ENCODE data around the gene CDKL1.

CDKL1 gene

DNA sequence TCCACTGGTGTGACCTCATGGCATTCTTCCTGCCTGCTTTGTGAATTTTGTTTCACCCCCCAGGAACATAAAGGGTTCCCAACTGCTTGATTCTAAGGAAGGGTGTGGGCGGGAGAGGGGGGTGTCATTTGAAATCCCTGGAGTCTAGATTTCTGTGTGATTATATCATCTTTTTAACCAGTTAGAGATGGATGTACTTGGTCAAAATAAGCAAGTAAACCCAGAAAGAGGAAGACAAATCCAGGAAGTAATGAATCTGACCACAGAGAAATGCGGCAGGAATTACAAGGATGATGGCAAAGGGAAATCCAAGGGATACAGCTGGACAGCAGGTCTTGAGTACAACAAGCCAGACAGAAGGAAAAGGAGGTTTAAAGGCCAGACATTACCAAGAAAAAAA, 45.7 kb downstream of the CDKL1 start:
- no peak overlapping the region for H4K8ac ChIP-seq (ENCODE audit: low read length)
- peaks cover 3% of the 10 kb centered on the region for H3K4me1 ChIP-seq (ENCODE audit: control insufficient read depth, insufficient read depth, low read depth, low read length)
- 41% methylated on average over 2 of the region's 2 CpGs for WGBS
- no peak overlapping the region for H2AFZ ChIP-seq (ENCODE audit: low read depth, low read length)
- DNase-seq = peak; percentile 47
- H3K4me3 ChIP-seq (ENCODE audit: insufficient read depth in 1 of 2, low read depth in 1 of 2, low read length in 2 of 2) = no peak overlapping the region
- H2BK120ac ChIP-seq (ENCODE audit: low read depth, low read length) = no peak overlapping the region
- H3K4me2 ChIP-seq (ENCODE audit: low read length, poor library complexity, severe bottlenecking) = no peak overlapping the region
- H3K4ac ChIP-seq (ENCODE audit: low read depth in 1 of 2, low read length in 2 of 2) = no peak overlapping the region
- H3K27ac ChIP-seq (ENCODE audit: low read length, poor library complexity, severe bottlenecking) = peak overlapping the region; percentile 27
- no peak overlapping the region for H2AK5ac ChIP-seq (ENCODE audit: low read length, severe bottlenecking)
- peak overlapping the region in 1 of 2 experiments; percentile 16 for H3K18ac ChIP-seq (ENCODE audit: low read depth in 1 of 2, low read length in 2 of 2)
- no peak overlapping the region for H3K9ac ChIP-seq (ENCODE audit: low read length)
- H3K14ac ChIP-seq (ENCODE audit: low read length in 2 of 2) = no peak overlapping the region
- H4K91ac ChIP-seq (ENCODE audit: low read length) = no peak overlapping the region
- H2BK5ac ChIP-seq (ENCODE audit: low read depth, low read length, poor library complexity, severe bottlenecking) = no peak overlapping the region
- H3K23ac ChIP-seq (ENCODE audit: low read length in 2 of 2) = no peak overlapping the region
- H3K27me3 ChIP-seq (ENCODE audit: control insufficient read depth in 1 of 2, insufficient read depth in 1 of 2, low read length in 2 of 2) = no peaks in the 10 kb centered on the region
- no peaks in the 10 kb centered on the region for H3K36me3 ChIP-seq (ENCODE audit: control insufficient read depth in 1 of 2, insufficient read depth in 2 of 2, low read depth in 1 of 2, low read length in 2 of 2)
- no peaks in the 10 kb centered on the region for H3K9me3 ChIP-seq (ENCODE audit: control insufficient read depth, low read length)
- peak overlapping the region in 1 of 2 experiments; percentile 20 for H2BK12ac ChIP-seq (ENCODE audit: low read length in 2 of 2)
- H3K79me1 ChIP-seq (replicated peaks; ENCODE audit: low read length, poor library complexity, severe bottlenecking) = no peaks in the 10 kb centered on the region
- H2BK15ac ChIP-seq (ENCODE audit: low read depth, poor library complexity, severe bottlenecking) = no peak overlapping the region

DNA sequence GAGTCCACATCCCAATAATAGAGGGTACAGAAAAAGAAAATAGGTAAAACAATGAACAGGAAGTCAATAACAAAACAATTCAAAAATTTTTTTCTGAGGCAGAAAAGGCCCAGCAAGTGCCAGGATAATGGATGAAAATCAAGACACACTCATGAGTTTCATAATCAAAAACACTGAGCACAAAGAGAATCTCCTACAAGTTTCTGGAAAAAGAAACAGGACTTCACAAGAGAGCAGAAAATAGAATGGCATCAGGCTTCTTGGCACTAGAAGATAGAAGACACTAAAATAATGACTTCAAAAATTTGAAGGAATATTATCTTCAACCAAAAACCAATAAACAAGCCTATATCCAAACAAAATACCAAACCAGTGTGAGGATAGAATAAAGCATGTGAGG, 47.7 kb downstream of the CDKL1 start:
- Histone ChIP-seq H3K36me3 (ENCODE audit: control insufficient read depth in 1 of 2, insufficient read depth in 2 of 2, low read depth in 1 of 2, low read length in 2 of 2) (no peaks in the 10 kb centered on the region), H4K91ac (ENCODE audit: low read length) (no peak overlapping the region), H2AK5ac (ENCODE audit: low read length, severe bottlenecking) (no peak overlapping the region), H3K23ac (ENCODE audit: low read length in 2 of 2) (no peak overlapping the region), H3K9me3 (ENCODE audit: control insufficient read depth, low read length) (no peaks in the 10 kb centered on the region), H3K9ac (ENCODE audit: low read length) (no peak overlapping the region), H4K8ac (ENCODE audit: low read length) (no peak overlapping the region), H3K4me1 (ENCODE audit: control insufficient read depth, insufficient read depth, low read depth, low read length) (peaks cover 6% of the 10 kb centered on the region), H3K4me3 (ENCODE audit: insufficient read depth in 1 of 2, low read depth in 1 of 2, low read length in 2 of 2) (no peak overlapping the region), H3K4ac (ENCODE audit: low read depth in 1 of 2, low read length in 2 of 2) (no peak overlapping the region), H3K18ac (ENCODE audit: low read depth in 1 of 2, low read length in 2 of 2) (no peak overlapping the region), H2AFZ (ENCODE audit: low read depth, low read length) (no peak overlapping the region), H2BK5ac (ENCODE audit: low read depth, low read length, poor library complexity, severe bottlenecking) (no peak overlapping the region), H3K27ac (ENCODE audit: low read length, poor library complexity, severe bottlenecking) (no peak overlapping the region), H3K79me1 (replicated peaks; ENCODE audit: low read length, poor library complexity, severe bottlenecking) (no peaks in the 10 kb centered on the region), H2BK15ac (ENCODE audit: low read depth, poor library complexity, severe bottlenecking) (no peak overlapping the region), H3K27me3 (ENCODE audit: control insufficient read depth in 1 of 2, insufficient read depth in 1 of 2, low read length in 2 of 2) (no peaks in the 10 kb centered on the region), H3K14ac (ENCODE audit: low read length in 2 of 2) (no peak overlapping the region), H3K4me2 (ENCODE audit: low read length, poor library complexity, severe bottlenecking) (no peak overlapping the region), H2BK12ac (ENCODE audit: low read length in 2 of 2) (peak overlapping the region in 1 of 2 experiments; percentile 59), H2BK120ac (ENCODE audit: low read depth, low read length) (no peak overlapping the region)
- DNase-seq = no peak

DNA sequence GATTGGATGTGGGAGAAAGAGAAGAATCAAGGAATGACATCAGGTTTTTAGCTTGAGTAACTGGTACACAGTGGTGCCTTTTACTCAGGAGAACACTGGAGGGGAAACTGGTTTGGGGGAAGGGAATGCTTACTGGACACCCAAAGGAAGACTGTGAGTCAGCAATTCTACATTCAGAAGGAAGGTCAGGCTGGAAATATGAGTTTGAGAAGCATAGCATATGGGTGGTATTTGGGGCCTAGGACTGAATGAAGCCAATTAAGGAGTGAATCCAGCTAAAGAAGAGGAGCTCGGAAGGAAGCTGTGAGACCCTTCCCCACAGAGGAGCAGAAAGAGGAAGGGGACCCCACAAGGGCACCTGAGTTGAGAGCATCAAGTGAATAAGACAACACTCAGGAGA, 49.2 kb downstream of the CDKL1 start:
- Histone ChIP-seq H3K18ac (ENCODE audit: low read depth in 1 of 2, low read length in 2 of 2) (peak overlapping the region; percentile 37 to 48), H3K4me1 (ENCODE audit: control insufficient read depth, insufficient read depth, low read depth, low read length) (peaks cover 9% of the 10 kb centered on the region), H3K23ac (ENCODE audit: low read length in 2 of 2) (no peak overlapping the region), H3K4me3 (ENCODE audit: insufficient read depth in 1 of 2, low read depth in 1 of 2, low read length in 2 of 2) (no peak overlapping the region), H2BK12ac (ENCODE audit: low read length in 2 of 2) (peak overlapping the region; percentile 43 to 80), H3K79me1 (replicated peaks; ENCODE audit: low read length, poor library complexity, severe bottlenecking) (no peaks in the 10 kb centered on the region), H3K9ac (ENCODE audit: low read length) (peak overlapping the region; percentile 46), H4K91ac (ENCODE audit: low read length) (no peak overlapping the region), H3K14ac (ENCODE audit: low read length in 2 of 2) (no peak overlapping the region), H2BK120ac (ENCODE audit: low read depth, low read length) (no peak overlapping the region), H3K27ac (ENCODE audit: low read length, poor library complexity, severe bottlenecking) (no peak overlapping the region), H2BK15ac (ENCODE audit: low read depth, poor library complexity, severe bottlenecking) (no peak overlapping the region), H3K4me2 (ENCODE audit: low read length, poor library complexity, severe bottlenecking) (no peak overlapping the region), H4K8ac (ENCODE audit: low read length) (no peak overlapping the region), H3K36me3 (ENCODE audit: control insufficient read depth in 1 of 2, insufficient read depth in 2 of 2, low read depth in 1 of 2, low read length in 2 of 2) (no peaks in the 10 kb centered on the region), H3K27me3 (ENCODE audit: control insufficient read depth in 1 of 2, insufficient read depth in 1 of 2, low read length in 2 of 2) (no peaks in the 10 kb centered on the region), H2AK5ac (ENCODE audit: low read length, severe bottlenecking) (no peak overlapping the region), H2AFZ (ENCODE audit: low read depth, low read length) (peak overlapping the region; percentile 31), H3K4ac (ENCODE audit: low read depth in 1 of 2, low read length in 2 of 2) (peak overlapping the region in 1 of 2 experiments; percentile 62), H3K9me3 (ENCODE audit: control insufficient read depth, low read length) (no peaks in the 10 kb centered on the region), H2BK5ac (ENCODE audit: low read depth, low read length, poor library complexity, severe bottlenecking) (no peak overlapping the region)
- DNase-seq = peak; percentile 56
- WGBS = 100% methylated on average over 1 of the region's 1 CpG

DNA sequence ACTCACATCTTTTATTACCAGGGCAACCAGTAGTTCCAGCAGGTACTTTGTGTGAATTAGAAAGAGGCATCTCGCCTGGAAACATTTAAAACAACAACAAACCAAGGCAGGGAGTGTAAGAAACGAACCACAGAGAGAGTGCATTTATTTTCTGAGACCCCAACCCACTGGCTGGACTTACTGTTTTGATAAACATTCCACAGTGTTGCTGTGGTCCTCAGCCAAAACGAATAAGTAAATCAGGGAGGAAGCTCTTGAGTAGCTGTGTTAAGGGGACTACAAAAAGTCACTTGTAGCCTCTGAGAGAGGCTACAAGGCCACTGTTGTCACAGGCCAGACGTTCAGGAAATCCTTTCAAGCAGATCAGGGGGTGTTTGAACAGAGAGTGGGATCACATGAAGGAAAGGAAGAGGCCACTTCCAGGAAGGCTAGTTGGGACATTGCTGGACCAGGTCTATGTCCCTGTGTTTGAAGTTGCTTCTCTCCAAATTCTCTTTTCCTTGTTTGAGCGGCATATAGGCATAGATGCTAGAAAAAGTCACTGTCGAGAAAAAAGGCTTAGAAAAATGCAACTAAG, 50.7 kb downstream of the CDKL1 start:
- Histone ChIP-seq H2AK5ac (ENCODE audit: low read length, severe bottlenecking) (no peak overlapping the region), H3K36me3 (ENCODE audit: control insufficient read depth in 1 of 2, insufficient read depth in 2 of 2, low read depth in 1 of 2, low read length in 2 of 2) (no peaks in the 10 kb centered on the region), H3K27ac (ENCODE audit: low read length, poor library complexity, severe bottlenecking) (no peak overlapping the region), H2BK12ac (ENCODE audit: low read length in 2 of 2) (peak overlapping the region in 1 of 2 experiments; percentile 45), H3K9ac (ENCODE audit: low read length) (no peak overlapping the region), H3K4me1 (ENCODE audit: control insufficient read depth, insufficient read depth, low read depth, low read length) (peaks cover 9% of the 10 kb centered on the region), H2BK5ac (ENCODE audit: low read depth, low read length, poor library complexity, severe bottlenecking) (no peak overlapping the region), H3K4me3 (ENCODE audit: insufficient read depth in 1 of 2, low read depth in 1 of 2, low read length in 2 of 2) (no peak overlapping the region), H3K14ac (ENCODE audit: low read length in 2 of 2) (no peak overlapping the region), H3K9me3 (ENCODE audit: control insufficient read depth, low read length) (no peaks in the 10 kb centered on the region), H3K4me2 (ENCODE audit: low read length, poor library complexity, severe bottlenecking) (no peak overlapping the region), H3K4ac (ENCODE audit: low read depth in 1 of 2, low read length in 2 of 2) (no peak overlapping the region), H3K18ac (ENCODE audit: low read depth in 1 of 2, low read length in 2 of 2) (peak overlapping the region in 1 of 2 experiments; percentile 64), H2BK15ac (ENCODE audit: low read depth, poor library complexity, severe bottlenecking) (no peak overlapping the region), H2AFZ (ENCODE audit: low read depth, low read length) (no peak overlapping the region), H2BK120ac (ENCODE audit: low read depth, low read length) (no peak overlapping the region), H3K79me1 (replicated peaks; ENCODE audit: low read length, poor library complexity, severe bottlenecking) (no peaks in the 10 kb centered on the region), H4K8ac (ENCODE audit: low read length) (no peak overlapping the region), H3K27me3 (ENCODE audit: control insufficient read depth in 1 of 2, insufficient read depth in 1 of 2, low read length in 2 of 2) (no peaks in the 10 kb centered on the region), H4K91ac (ENCODE audit: low read length) (no peak overlapping the region), H3K23ac (ENCODE audit: low read length in 2 of 2) (no peak overlapping the region)
- WGBS = 45% methylated on average over 6 of the region's 6 CpGs
- no peak for DNase-seq
